Activated T-cell treated with anti-CD3 and anti-CD28 coated beads for 48 hours (primary cell): ENCODE measurements around the gene VCP.
A peak's percentile ranks its signal among the peaks of the same experiment; 100 is the strongest.

Experiments used
- DNase-seq: peaks from one replicate; pipeline ENCODE4 v3.0.0-alpha.2; 2020; ENCODE audit warnings: low read depth

Gene VCP

GRCh38 chr9:35072461-35073278 is at the start of gene VCP:
Gene VCP (minus strand): TSS chr9:35072625. CDS start chr9:35072353, 272 bp downstream.
- DNase-seq: peak; percentile 93

- DNase-seq: peak; percentile 74
Measured at GRCh38 chr9:35116898-35117551, 44.6 kb upstream of the VCP start.

- DNase-seq: no peak
Measured at GRCh38 chr9:35116539-35116897, 44.1 kb upstream of the VCP start.

GRCh38 chr9:35115680-35116538 is 43.5 kb upstream of the VCP start, which contains the start of gene ATOSB:
Gene ATOSB (minus strand): TSS chr9:35115862. CDS start chr9:35108274, 7,588 bp downstream.
- peak; percentile 91 for DNase-seq

GRCh38 chr9:35114840-35115628 is 42.6 kb upstream of the VCP start:
- DNase-seq: peak; percentile 17

GRCh38 chr9:35114113-35114839 is 41.9 kb upstream of the VCP start:
- peak; percentile 44 for DNase-seq

- DNase-seq: no peak
Measured at GRCh38 chr9:35112257-35113020, 40.0 kb upstream of the VCP start.

- DNase-seq: peak; percentile 95
Measured at GRCh38 chr9:35111001-35111933, 38.8 kb upstream of the VCP start.

GRCh38 chr9:35110327-35110761 is 37.9 kb upstream of the VCP start:
- no peak for DNase-seq

GRCh38 chr9:35108946-35109575 is 36.6 kb upstream of the VCP start:
- DNase-seq: no peak

- no peak for DNase-seq
Measured at GRCh38 chr9:35108461-35108860, 36.0 kb upstream of the VCP start.

- no peak for DNase-seq
Measured at GRCh38 chr9:35107297-35108290, 35.2 kb upstream of the VCP start.

- DNase-seq: no peak
Measured at GRCh38 chr9:35106343-35106730, 33.9 kb upstream of the VCP start.

GRCh38 chr9:35105571-35106342 is 33.3 kb upstream of the VCP start:
- no peak for DNase-seq

- DNase-seq: no peak
Measured at GRCh38 chr9:35105126-35105525, 32.7 kb upstream of the VCP start.

- DNase-seq: no peak
Measured at GRCh38 chr9:35104586-35104985, 32.2 kb upstream of the VCP start.
